ENCODE data around the gene NXN. TPM values are rescaled to one million over a fixed set of nuclear protein-coding genes. Genes with fewer than 3 reads are reported as not detected.

NXN gene
- total and polyA plus RNA-seq, 2 experiments from 2014 or later = 8.0 to 41.9 TPM

- H3K36me3 ChIP-seq (ENCODE audit: low read depth) = no peaks in the 10 kb centered on the region
- H3K4me2 ChIP-seq (ENCODE audit: unreplicated experiment) = peak overlapping the region; percentile 35
- peaks cover 37% of the 10 kb centered on the region for H3K4me1 ChIP-seq (ENCODE audit: insufficient read depth)
- H4K20me1 ChIP-seq (ENCODE audit: insufficient read depth) = no peaks in the 10 kb centered on the region
- in situ Hi-C loops (cut with MboI) = no loop called here
- H3K9me2 ChIP-seq (ENCODE audit: insufficient read depth) = no peaks in the 10 kb centered on the region
- H2AFZ ChIP-seq = no peak overlapping the region
- TF ChIP-seq EZH2 (IDR thresholded peaks at IDR 0.05; ENCODE audit: insufficient read depth, poor library complexity, severe bottlenecking) = no peak
- no peak for TF ChIP-seq EZH2phosphoT487 (IDR thresholded peaks at IDR 0.05; ENCODE audit: insufficient read depth, low read depth)
- WGBS, 2 experiments (ENCODE audit: low coverage in 1 of 2, low lambda C conversion rate in 2 of 2, missing lambda C conversion rate in 2 of 2) = 33 to 50% methylated on average over 5 of the region's 5 CpGs
- no peak overlapping the region for H3K4me3 ChIP-seq
- DNase-seq = peak; percentile 46
- no peaks in the 10 kb centered on the region for H3K27me3 ChIP-seq (replicated peaks; ENCODE audit: insufficient read depth)
- H3F3A ChIP-seq (ENCODE audit: insufficient read depth) = 0 out of 2 replicates have a peak, but pooled peaks cover 23% of the 10 kb centered on the region
- H3K9me3 ChIP-seq (ENCODE audit: low read depth) = no peaks in the 10 kb centered on the region
- H3K9ac ChIP-seq = peak overlapping the region; percentile 74
- peaks cover 72% of the 10 kb centered on the region for H3K79me2 ChIP-seq (ENCODE audit: insufficient read depth)
- peak overlapping the region; percentile 87 for H3K27ac ChIP-seq
These were observed 79.1 kb downstream of the NXN start for GRCh38 chr17:900336-900934.

GRCh38 chr17:897970-898619 lies 81.5 kb downstream of the NXN start:
- Histone ChIP-seq H3K9me3 (ENCODE audit: low read depth) (no peaks in the 10 kb centered on the region), H3K27ac (no peak overlapping the region), H3K4me1 (ENCODE audit: insufficient read depth) (peaks cover 23% of the 10 kb centered on the region), H3K27me3 (replicated peaks; ENCODE audit: insufficient read depth) (no peaks in the 10 kb centered on the region), H3F3A (ENCODE audit: insufficient read depth) (0 out of 2 replicates have a peak, but pooled peaks cover 16% of the 10 kb centered on the region), H3K79me2 (ENCODE audit: insufficient read depth) (peaks cover 57% of the 10 kb centered on the region), H3K36me3 (ENCODE audit: low read depth) (no peaks in the 10 kb centered on the region), H3K9me2 (ENCODE audit: insufficient read depth) (no peaks in the 10 kb centered on the region), H3K9ac (no peak overlapping the region), H4K20me1 (ENCODE audit: insufficient read depth) (no peaks in the 10 kb centered on the region), H3K4me3 (no peak overlapping the region), H2AFZ (no peak overlapping the region), H3K4me2 (ENCODE audit: unreplicated experiment) (no peak overlapping the region)
- in situ Hi-C loops (cut with MboI) = no loop called here
- DNase-seq = no peak
- no peak for TF ChIP-seq EZH2 (IDR thresholded peaks at IDR 0.05; ENCODE audit: insufficient read depth, poor library complexity, severe bottlenecking)
- no peak for TF ChIP-seq EZH2phosphoT487 (IDR thresholded peaks at IDR 0.05; ENCODE audit: insufficient read depth, low read depth)
- WGBS, 2 experiments (ENCODE audit: low coverage in 1 of 2, low lambda C conversion rate in 2 of 2, missing lambda C conversion rate in 2 of 2) = 95 to 97% methylated on average over 9 to 10 of the region's 10 CpGs

- Histone ChIP-seq H4K20me1 (ENCODE audit: insufficient read depth) (no peaks in the 10 kb centered on the region), H3F3A (ENCODE audit: insufficient read depth) (0 out of 2 replicates have a peak, but pooled peaks cover 13% of the 10 kb centered on the region), H3K79me2 (ENCODE audit: insufficient read depth) (peaks cover 57% of the 10 kb centered on the region), H3K9ac (no peak overlapping the region), H3K4me2 (ENCODE audit: unreplicated experiment) (no peak overlapping the region), H3K4me3 (no peak overlapping the region), H3K4me1 (ENCODE audit: insufficient read depth) (peaks cover 17% of the 10 kb centered on the region), H3K36me3 (ENCODE audit: low read depth) (no peaks in the 10 kb centered on the region), H3K27ac (no peak overlapping the region), H2AFZ (no peak overlapping the region), H3K9me3 (ENCODE audit: low read depth) (no peaks in the 10 kb centered on the region), H3K27me3 (replicated peaks; ENCODE audit: insufficient read depth) (no peaks in the 10 kb centered on the region), H3K9me2 (ENCODE audit: insufficient read depth) (no peaks in the 10 kb centered on the region)
- TF ChIP-seq EZH2phosphoT487 (IDR thresholded peaks at IDR 0.05; ENCODE audit: insufficient read depth, low read depth) = no peak
- TF ChIP-seq EZH2 (IDR thresholded peaks at IDR 0.05; ENCODE audit: insufficient read depth, poor library complexity, severe bottlenecking) = no peak
- no peak for DNase-seq
- 90 to 91% methylated on average over 29 of the region's 29 CpGs for WGBS, 2 experiments (ENCODE audit: low coverage in 1 of 2, low lambda C conversion rate in 2 of 2, missing lambda C conversion rate in 2 of 2)
- in situ Hi-C loops (cut with MboI) = no loop called here
These were observed 82.5 kb downstream of the NXN start for GRCh38 chr17:896953-897661.

GRCh38 chr17:896454-896853 lies 83.1 kb downstream of the NXN start:
- Histone ChIP-seq H3K4me1 (ENCODE audit: insufficient read depth) (peaks cover 10% of the 10 kb centered on the region), H2AFZ (no peak overlapping the region), H3K4me3 (no peak overlapping the region), H3K9me3 (ENCODE audit: low read depth) (no peaks in the 10 kb centered on the region), H3K79me2 (ENCODE audit: insufficient read depth) (peaks cover 55% of the 10 kb centered on the region), H3K9ac (no peak overlapping the region), H3K27ac (no peak overlapping the region), H3F3A (ENCODE audit: insufficient read depth) (0 out of 2 replicates have a peak, but pooled peaks cover 9% of the 10 kb centered on the region), H3K4me2 (ENCODE audit: unreplicated experiment) (no peak overlapping the region), H3K27me3 (replicated peaks; ENCODE audit: insufficient read depth) (no peaks in the 10 kb centered on the region), H4K20me1 (ENCODE audit: insufficient read depth) (no peaks in the 10 kb centered on the region), H3K9me2 (ENCODE audit: insufficient read depth) (no peaks in the 10 kb centered on the region), H3K36me3 (ENCODE audit: low read depth) (no peaks in the 10 kb centered on the region)
- DNase-seq = no peak
- in situ Hi-C loops (cut with MboI) = no loop called here
- TF ChIP-seq EZH2 (IDR thresholded peaks at IDR 0.05; ENCODE audit: insufficient read depth, poor library complexity, severe bottlenecking) = no peak
- no peak for TF ChIP-seq EZH2phosphoT487 (IDR thresholded peaks at IDR 0.05; ENCODE audit: insufficient read depth, low read depth)
- 81 to 83% methylated on average over 14 of the region's 14 CpGs for WGBS, 2 experiments (ENCODE audit: low coverage in 1 of 2, low lambda C conversion rate in 2 of 2, missing lambda C conversion rate in 2 of 2)

Data from GM23248 (cell line).